ENCODE results near the gene SCYGR2. TPM values are rescaled to one million over a fixed set of nuclear protein-coding genes. Genes with fewer than 3 reads are reported as not detected.

Gene SCYGR2
- total RNA-seq, 1 experiment from 2014 or later = not detected

- Histone ChIP-seq H3K23ac (ENCODE audit: insufficient read length, low read depth, low read length) (no peak overlapping the region), H3K27ac (ENCODE audit: insufficient read length, low read depth, low read length) (no peak overlapping the region), H2BK15ac (ENCODE audit: low read depth, low read length) (no peak overlapping the region), H3K14ac (ENCODE audit: insufficient read depth, low read length) (no peak overlapping the region), H4K91ac (ENCODE audit: insufficient read length, low read depth, low read length) (no peak overlapping the region), H3K79me1 (ENCODE audit: insufficient read depth, low read depth, low read length, poor library complexity, severe bottlenecking) (no peaks in the 10 kb centered on the region), H2BK120ac (ENCODE audit: low read depth, low read length, poor library complexity, severe bottlenecking) (no peak overlapping the region), H3K18ac (ENCODE audit: insufficient read length, low read depth, low read length) (no peak overlapping the region), H4K20me1 (ENCODE audit: control insufficient read depth, insufficient read depth, insufficient read length) (no peaks in the 10 kb centered on the region), H2AK5ac (ENCODE audit: insufficient read length, low read length) (no peak overlapping the region), H3T11ph (ENCODE audit: low read length) (no peak overlapping the region), H3K79me2 (ENCODE audit: insufficient read depth, low read length) (no peaks in the 10 kb centered on the region), H3K23me2 (ENCODE audit: insufficient read length, low read depth, low read length, poor library complexity, severe bottlenecking) (no peaks in the 10 kb centered on the region), H4K5ac (ENCODE audit: insufficient read length, low read depth, low read length) (no peak overlapping the region), H3K56ac (ENCODE audit: insufficient read length, low read depth, low read length) (no peak overlapping the region), H3K4me1 (ENCODE audit: insufficient read depth, low read length) (no peaks in the 10 kb centered on the region), H4K8ac (replicated peaks; ENCODE audit: insufficient read length, low read depth, low read length) (no peak overlapping the region), H3K9ac (ENCODE audit: extremely low read depth, insufficient read length, low read length) (no peak overlapping the region), H3K4ac (ENCODE audit: low read depth, low read length) (no peak overlapping the region), H3K4me2 (ENCODE audit: insufficient read depth, insufficient read length, low read length) (no peak overlapping the region), H2BK12ac (ENCODE audit: insufficient read length, low read depth, low read length) (no peak overlapping the region), H3K9me3 (ENCODE audit: control insufficient read depth, low read depth, low read length) (peaks cover 2% of the 10 kb centered on the region), H2BK5ac (ENCODE audit: insufficient read length, low read length) (no peak overlapping the region), H2BK20ac (ENCODE audit: low read depth, low read length, poor library complexity, severe bottlenecking) (no peak overlapping the region), H3K27me3 (ENCODE audit: insufficient read depth, low read length) (no peaks in the 10 kb centered on the region), H2AFZ (ENCODE audit: low read length) (no peak overlapping the region)
- Mint-ChIP-seq H3K9me3 (peaks cover 11 to 12% of the 10 kb centered on the region in 2 experiments), H3K27ac (no peak overlapping the region), H3K36me3 (ENCODE audit: insufficient read depth in 1 of 3, low read depth in 3 of 3) (peaks cover 2 to 7% (median 3%) of the 10 kb centered on the region in 3 experiments; a peak in 5 of 7 replicates), H3K4me3 (no peak overlapping the region), H3K27me3 (ENCODE audit: low read depth) (no peaks in the 10 kb centered on the region), H3K4me1 (peaks cover 6 to 7% of the 10 kb centered on the region in 2 experiments)
- DNase-seq = no peak
- TF ChIP-seq, protein P1, sequence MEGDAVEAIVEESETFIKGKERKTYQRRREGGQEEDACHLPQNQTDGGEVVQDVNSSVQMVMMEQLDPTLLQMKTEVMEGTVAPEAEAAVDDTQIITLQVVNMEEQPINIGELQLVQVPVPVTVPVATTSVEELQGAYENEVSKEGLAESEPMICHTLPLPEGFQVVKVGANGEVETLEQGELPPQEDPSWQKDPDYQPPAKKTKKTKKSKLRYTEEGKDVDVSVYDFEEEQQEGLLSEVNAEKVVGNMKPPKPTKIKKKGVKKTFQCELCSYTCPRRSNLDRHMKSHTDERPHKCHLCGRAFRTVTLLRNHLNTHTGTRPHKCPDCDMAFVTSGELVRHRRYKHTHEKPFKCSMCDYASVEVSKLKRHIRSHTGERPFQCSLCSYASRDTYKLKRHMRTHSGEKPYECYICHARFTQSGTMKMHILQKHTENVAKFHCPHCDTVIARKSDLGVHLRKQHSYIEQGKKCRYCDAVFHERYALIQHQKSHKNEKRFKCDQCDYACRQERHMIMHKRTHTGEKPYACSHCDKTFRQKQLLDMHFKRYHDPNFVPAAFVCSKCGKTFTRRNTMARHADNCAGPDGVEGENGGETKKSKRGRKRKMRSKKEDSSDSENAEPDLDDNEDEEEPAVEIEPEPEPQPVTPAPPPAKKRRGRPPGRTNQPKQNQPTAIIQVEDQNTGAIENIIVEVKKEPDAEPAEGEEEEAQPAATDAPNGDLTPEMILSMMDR (conservative IDR thresholded peaks at IDR 0.05) = no peak
- WGBS (ENCODE audit: extremely low coverage, insufficient read length, low lambda C conversion rate) = no CpG with 5 or more reads among the region's 2 CpGs
These were observed 21.1 kb upstream of the SCYGR2 start for GRCh38 chr2:227577555-227577954.

All from H9 (cell line).